Uterus (tissue), 2 donors: ENCODE results near the gene LLGL2.

Experiments
- CTCF ChIP-seq, 4 experiments: fragments of 200-600 bp in 2 of 4; fragments of 450-650 bp in 2 of 4; sonication (generic) in 2 of 4; IDR thresholded peaks; one replicate each; pipeline ENCODE4 v1.5.1; 2016 to 2019; ENCODE audit warnings: antibody characterized with exemption in 4 of 4, mild to moderate bottlenecking in 2 of 4, moderate library complexity in 1 of 4
- POLR2A ChIP-seq, 2 donors: fragments of 450-650 bp; IDR thresholded peaks; one replicate each; pipeline ENCODE4 v1.6.1; 2016; ENCODE audit warnings: antibody characterized with exemption in 2 of 2, mild to moderate bottlenecking in 1 of 2, moderate library complexity in 1 of 2

- no peak for TF ChIP-seq CTCF (IDR thresholded peaks at IDR 0.05)
- TF ChIP-seq POLR2A (IDR thresholded peaks at IDR 0.05) = no peak
Measured at GRCh38 chr17:75604034-75604695, 78.7 kb downstream of the LLGL2 start.
